ENCODE results near the gene KCNK10. TPM values are rescaled to one million over a fixed set of nuclear protein-coding genes. Genes with fewer than 3 reads are reported as not detected.

Gene KCNK10
- total RNA-seq, 2 experiments from 2014 or later, result not detected

- ATAC-seq (ENCODE audit: poor library complexity), result no peak
These were observed 17.3 kb downstream of the KCNK10 start for GRCh38 chr14:88305528-88306322.

GRCh38 chr14:88303041-88303440 lies 20.0 kb downstream of the KCNK10 start:
- peaks cover 38% of the 10 kb centered on the region for H3K27me3 Mint-ChIP-seq
- no peaks in the 10 kb centered on the region for H3K36me3 Mint-ChIP-seq (ENCODE audit: low read depth)
- peaks cover 3% of the 10 kb centered on the region for H3K9me3 Mint-ChIP-seq
- no peaks in the 10 kb centered on the region for H3K36me3 ChIP-seq (ENCODE audit: insufficient read depth, low read length)
- no peak overlapping the region for H3K27ac Mint-ChIP-seq
- no peaks in the 10 kb centered on the region for H3K9me3 ChIP-seq (ENCODE audit: control insufficient read depth in 1 of 2, insufficient read depth in 1 of 2, low read length in 2 of 2)
- no peak overlapping the region for H3K4me3 Mint-ChIP-seq
- intact Hi-C loops (cut with DNase I, micrococcal nuclease), result no loop called here
- ATAC-seq (ENCODE audit: poor library complexity), result no peak
- H3K4me1 ChIP-seq (ENCODE audit: insufficient read depth, low read length), result no peaks in the 10 kb centered on the region
- no peaks in the 10 kb centered on the region for H3K4me1 Mint-ChIP-seq (ENCODE audit: low read depth)
- DNase-seq, result no peak
- TF ChIP-seq, protein P1, sequence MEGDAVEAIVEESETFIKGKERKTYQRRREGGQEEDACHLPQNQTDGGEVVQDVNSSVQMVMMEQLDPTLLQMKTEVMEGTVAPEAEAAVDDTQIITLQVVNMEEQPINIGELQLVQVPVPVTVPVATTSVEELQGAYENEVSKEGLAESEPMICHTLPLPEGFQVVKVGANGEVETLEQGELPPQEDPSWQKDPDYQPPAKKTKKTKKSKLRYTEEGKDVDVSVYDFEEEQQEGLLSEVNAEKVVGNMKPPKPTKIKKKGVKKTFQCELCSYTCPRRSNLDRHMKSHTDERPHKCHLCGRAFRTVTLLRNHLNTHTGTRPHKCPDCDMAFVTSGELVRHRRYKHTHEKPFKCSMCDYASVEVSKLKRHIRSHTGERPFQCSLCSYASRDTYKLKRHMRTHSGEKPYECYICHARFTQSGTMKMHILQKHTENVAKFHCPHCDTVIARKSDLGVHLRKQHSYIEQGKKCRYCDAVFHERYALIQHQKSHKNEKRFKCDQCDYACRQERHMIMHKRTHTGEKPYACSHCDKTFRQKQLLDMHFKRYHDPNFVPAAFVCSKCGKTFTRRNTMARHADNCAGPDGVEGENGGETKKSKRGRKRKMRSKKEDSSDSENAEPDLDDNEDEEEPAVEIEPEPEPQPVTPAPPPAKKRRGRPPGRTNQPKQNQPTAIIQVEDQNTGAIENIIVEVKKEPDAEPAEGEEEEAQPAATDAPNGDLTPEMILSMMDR (IDR thresholded peaks at IDR 0.05), result no peak
- POLR2A ChIA-PET, result no interaction called here
- CTCF ChIA-PET, result no interaction called here
- H3K27ac ChIP-seq (ENCODE audit: low read depth in 1 of 2, low read length in 2 of 2), result no peak overlapping the region
- peaks cover 7 to 10% of the 10 kb centered on the region in 2 experiments for H3K27me3 ChIP-seq (ENCODE audit: control insufficient read depth in 1 of 2, insufficient read depth in 2 of 2, low read length in 2 of 2)
- no peak overlapping the region for H3K4me3 ChIP-seq (ENCODE audit: low read length)

More at GRCh38 chr14:88305528-88306322, 17.3 kb downstream of the KCNK10 start:
- Mint-ChIP-seq H3K4me1 (ENCODE audit: low read depth) (no peaks in the 10 kb centered on the region), H3K27ac (no peak overlapping the region), H3K9me3 (peaks cover 3% of the 10 kb centered on the region), H3K27me3 (peaks cover 19% of the 10 kb centered on the region), H3K36me3 (ENCODE audit: low read depth) (no peaks in the 10 kb centered on the region), H3K4me3 (no peak overlapping the region)
- no peaks in the 10 kb centered on the region for H3K9me3 ChIP-seq (ENCODE audit: control insufficient read depth in 1 of 2, insufficient read depth in 1 of 2, low read length in 2 of 2)
- POLR2A ChIA-PET, result no interaction called here
- CTCF ChIA-PET, result no interaction called here
- TF ChIP-seq, protein P1 (IDR thresholded peaks at IDR 0.05), result no peak
- intact Hi-C loops (cut with DNase I, micrococcal nuclease), result no loop called here
- DNase-seq, result no peak
- no peak overlapping the region for H3K27ac ChIP-seq (ENCODE audit: low read depth in 1 of 2, low read length in 2 of 2)
- no peak overlapping the region for H3K4me3 ChIP-seq (ENCODE audit: low read length)
- H3K4me1 ChIP-seq (ENCODE audit: insufficient read depth, low read length), result no peaks in the 10 kb centered on the region
- H3K36me3 ChIP-seq (ENCODE audit: insufficient read depth, low read length), result no peaks in the 10 kb centered on the region
- peaks cover 0 to 4% of the 10 kb centered on the region in 2 experiments for H3K27me3 ChIP-seq (ENCODE audit: control insufficient read depth in 1 of 2, insufficient read depth in 2 of 2, low read length in 2 of 2)

DNA sequence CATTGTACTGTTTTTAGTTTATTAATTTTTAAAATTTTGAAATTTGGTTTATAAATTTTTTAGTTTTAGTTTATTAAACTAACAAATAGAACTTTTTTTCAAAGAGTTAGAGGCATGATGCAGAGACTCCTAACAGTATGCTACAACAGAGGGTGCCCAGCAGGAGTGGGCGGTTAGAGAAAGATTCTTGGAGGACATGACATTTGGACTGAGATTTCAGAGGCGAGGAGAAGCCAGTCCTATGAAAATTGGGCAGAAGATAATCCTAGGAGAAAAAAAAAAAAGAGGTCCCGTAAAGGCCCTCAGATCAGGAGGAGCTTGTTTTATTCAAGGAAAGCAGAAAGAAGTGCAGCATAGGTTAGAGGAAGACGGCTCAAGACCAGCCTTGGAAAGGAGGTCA lies 21.7 kb downstream of the KCNK10 start:
- Mint-ChIP-seq H3K27ac (no peak overlapping the region), H3K4me1 (ENCODE audit: low read depth) (no peaks in the 10 kb centered on the region), H3K27me3 (peaks cover 42% of the 10 kb centered on the region), H3K4me3 (no peak overlapping the region), H3K36me3 (ENCODE audit: low read depth) (no peaks in the 10 kb centered on the region), H3K9me3 (no peaks in the 10 kb centered on the region)
- DNase-seq (no peak), ATAC-seq (ENCODE audit: poor library complexity) (no peak)
- TF ChIP-seq, protein P1 (IDR thresholded peaks at IDR 0.05), result no peak
- intact Hi-C loops (cut with DNase I, micrococcal nuclease), result no loop called here
- Histone ChIP-seq H3K4me3 (ENCODE audit: low read length) (no peak overlapping the region), H3K36me3 (ENCODE audit: insufficient read depth, low read length) (no peaks in the 10 kb centered on the region), H3K9me3 (ENCODE audit: control insufficient read depth in 1 of 2, insufficient read depth in 1 of 2, low read length in 2 of 2) (no peaks in the 10 kb centered on the region), H3K27me3 (ENCODE audit: control insufficient read depth in 1 of 2, insufficient read depth in 2 of 2, low read length in 2 of 2) (peaks cover 7 to 14% of the 10 kb centered on the region in 2 experiments), H3K27ac (ENCODE audit: low read depth in 1 of 2, low read length in 2 of 2) (no peak overlapping the region), H3K4me1 (ENCODE audit: insufficient read depth, low read length) (no peaks in the 10 kb centered on the region)
- ChIA-PET CTCF (no interaction called here), POLR2A (no interaction called here)
